Osteoblast (primary cell): Measurements from ENCODE around the gene VPS13D. TPM values are rescaled to one million over a fixed set of nuclear protein-coding genes. Genes with fewer than 3 reads are reported as not detected.

ENCODE experiments used
- DNase-seq: peaks from one replicate; pipeline ENCODE4 v3.0.0; 2011; ENCODE audit warnings: low spot score, mixed read lengths; ENCODE audit not compliant: insufficient read length; ENCODE audit errors: missing footprints
- H2AFZ ChIP-seq: 2 replicates; pipeline ENCODE4 v1.6.0; 2011; ENCODE audit warnings: mild to moderate bottlenecking, low read length
- H3K27ac ChIP-seq: 2 replicates; pipeline ENCODE4 v1.5.1; 2011; ENCODE audit warnings: mild to moderate bottlenecking, low read depth, low read length, moderate library complexity
- H3K27me3 ChIP-seq: 2 replicates; pipeline ENCODE4 v1.6.0; 2012; ENCODE audit warnings: mild to moderate bottlenecking, control low read depth, inconsistent platforms, low read length, moderate library complexity; ENCODE audit not compliant: insufficient read depth
- H3K36me3 ChIP-seq: 2 replicates; pipeline ENCODE4 v1.5.1; 2011; ENCODE audit warnings: mild to moderate bottlenecking, low read length, control low read depth, moderate library complexity; ENCODE audit not compliant: insufficient read depth
- H3K4me1 ChIP-seq: 2 replicates; pipeline ENCODE4 v1.5.1; 2011; ENCODE audit warnings: mild to moderate bottlenecking, low read length, control low read depth, moderate library complexity; ENCODE audit not compliant: insufficient read depth
- H3K4me2 ChIP-seq: 2 replicates; pipeline ENCODE4 v1.6.0; 2011; ENCODE audit warnings: mild to moderate bottlenecking, low read length; ENCODE audit not compliant: insufficient read depth
- H3K4me3 ChIP-seq: fragments of 200-600 bp; sonication (generic); 3 replicates; pipeline ENCODE4 v1.5.1; 2012; ENCODE audit warnings: mild to moderate bottlenecking, low read length, inconsistent platforms; ENCODE audit not compliant: insufficient read depth
- H3K79me2 ChIP-seq: 2 replicates; pipeline ENCODE4 v1.6.0; 2012; ENCODE audit warnings: mild to moderate bottlenecking, low read length, control low read depth, inconsistent platforms; ENCODE audit not compliant: insufficient read depth
- H3K9me3 ChIP-seq: 2 replicates; pipeline ENCODE4 v1.5.1; 2011; ENCODE audit warnings: low read depth, low read length, control low read depth
- H4K20me1 ChIP-seq: 2 replicates; pipeline ENCODE4 v1.6.0; 2012; ENCODE audit warnings: mild to moderate bottlenecking, low read length, control low read depth; ENCODE audit not compliant: insufficient read depth
- total RNA-seq: library from RNA; depleted of rRNA; stranded (reverse); fragments of >200 nt; gene quantifications from 2 replicates; pipeline ENCODE4 v1.2.3, GENCODE V29; 2012
- TF ChIP-seq, protein P1 (sequence below): IDR thresholded peaks from 2 replicates; pipeline ENCODE4 v1.5.1; 2011; ENCODE audit warnings: mild to moderate bottlenecking, low read depth, low read length, moderate library complexity; ENCODE audit errors: extremely low read depth

Gene VPS13D
- total RNA-seq, 1 donor = 48.5 TPM

DNA sequence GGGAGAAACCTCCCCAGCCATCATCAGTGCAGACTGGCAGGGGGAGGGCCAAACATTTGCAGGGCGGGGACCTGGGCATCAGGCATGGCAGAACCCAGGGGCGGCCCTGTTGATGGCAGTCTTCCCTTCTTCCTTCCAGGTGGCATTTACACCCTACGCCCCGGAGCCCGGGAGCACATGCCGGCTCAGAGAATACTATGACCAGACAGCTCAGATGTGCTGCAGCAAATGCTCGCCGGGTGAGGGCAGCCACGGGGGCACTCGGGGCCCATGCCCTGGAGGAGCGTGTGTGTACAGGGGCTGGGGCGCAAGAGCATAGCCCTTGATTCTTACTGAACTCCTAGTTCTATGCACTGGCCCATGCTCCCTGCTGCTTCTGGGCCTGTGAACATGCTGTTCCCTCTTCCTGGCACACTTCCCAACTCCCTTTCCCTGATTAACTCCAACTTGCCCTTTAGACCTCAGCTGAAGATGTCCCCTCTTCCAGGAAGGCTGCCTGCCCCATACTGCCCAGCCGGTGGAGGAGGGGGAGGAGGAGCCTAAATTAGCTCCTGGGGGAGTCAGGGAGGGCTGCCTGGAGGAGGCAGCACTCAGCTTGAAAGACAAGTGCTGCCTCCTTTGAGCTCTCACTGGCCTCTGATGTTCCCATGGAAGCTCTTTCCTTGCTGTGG, 41.0 kb upstream of the VPS13D start:
- Histone ChIP-seq H3K36me3 (peaks cover 5% of the 10 kb centered on the region), H3K27ac (no peak overlapping the region), H3K27me3 (no peaks in the 10 kb centered on the region), H4K20me1 (peaks cover 4% of the 10 kb centered on the region), H3K4me1 (peaks cover 20% of the 10 kb centered on the region), H3K4me3 (no peak overlapping the region), H3K79me2 (peaks cover 53% of the 10 kb centered on the region), H3K9me3 (no peaks in the 10 kb centered on the region), H3K4me2 (no peak overlapping the region), H2AFZ (no peak overlapping the region)
- TF ChIP-seq, protein P1, sequence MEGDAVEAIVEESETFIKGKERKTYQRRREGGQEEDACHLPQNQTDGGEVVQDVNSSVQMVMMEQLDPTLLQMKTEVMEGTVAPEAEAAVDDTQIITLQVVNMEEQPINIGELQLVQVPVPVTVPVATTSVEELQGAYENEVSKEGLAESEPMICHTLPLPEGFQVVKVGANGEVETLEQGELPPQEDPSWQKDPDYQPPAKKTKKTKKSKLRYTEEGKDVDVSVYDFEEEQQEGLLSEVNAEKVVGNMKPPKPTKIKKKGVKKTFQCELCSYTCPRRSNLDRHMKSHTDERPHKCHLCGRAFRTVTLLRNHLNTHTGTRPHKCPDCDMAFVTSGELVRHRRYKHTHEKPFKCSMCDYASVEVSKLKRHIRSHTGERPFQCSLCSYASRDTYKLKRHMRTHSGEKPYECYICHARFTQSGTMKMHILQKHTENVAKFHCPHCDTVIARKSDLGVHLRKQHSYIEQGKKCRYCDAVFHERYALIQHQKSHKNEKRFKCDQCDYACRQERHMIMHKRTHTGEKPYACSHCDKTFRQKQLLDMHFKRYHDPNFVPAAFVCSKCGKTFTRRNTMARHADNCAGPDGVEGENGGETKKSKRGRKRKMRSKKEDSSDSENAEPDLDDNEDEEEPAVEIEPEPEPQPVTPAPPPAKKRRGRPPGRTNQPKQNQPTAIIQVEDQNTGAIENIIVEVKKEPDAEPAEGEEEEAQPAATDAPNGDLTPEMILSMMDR = no peak
- DNase-seq = no peak

DNA sequence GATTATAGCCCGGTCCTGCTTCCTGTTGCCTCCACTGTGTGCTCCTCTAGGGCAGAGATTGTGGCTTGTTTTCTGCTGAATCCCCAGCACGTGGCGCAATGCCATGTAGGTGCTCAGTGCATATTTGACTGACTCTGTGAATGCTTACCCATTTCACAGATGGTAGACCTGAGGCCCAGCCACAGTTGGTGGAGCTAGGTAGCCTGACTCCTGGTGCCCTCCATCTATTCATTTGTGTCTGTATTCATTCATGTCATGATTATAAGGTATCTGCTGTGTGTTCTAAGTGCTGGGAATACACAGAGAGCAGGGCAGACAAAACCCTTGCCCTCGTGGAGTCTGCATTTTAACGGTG, 40.5 kb upstream of the VPS13D start:
- Histone ChIP-seq H3K4me3 (no peak overlapping the region), H3K79me2 (peaks cover 50% of the 10 kb centered on the region), H4K20me1 (peaks cover 4% of the 10 kb centered on the region), H2AFZ (no peak overlapping the region), H3K4me2 (no peak overlapping the region), H3K27ac (no peak overlapping the region), H3K36me3 (peaks cover 10% of the 10 kb centered on the region), H3K9me3 (no peaks in the 10 kb centered on the region), H3K27me3 (no peaks in the 10 kb centered on the region), H3K4me1 (peaks cover 15% of the 10 kb centered on the region)
- no peak for DNase-seq
- TF ChIP-seq, protein P1 = no peak

DNA sequence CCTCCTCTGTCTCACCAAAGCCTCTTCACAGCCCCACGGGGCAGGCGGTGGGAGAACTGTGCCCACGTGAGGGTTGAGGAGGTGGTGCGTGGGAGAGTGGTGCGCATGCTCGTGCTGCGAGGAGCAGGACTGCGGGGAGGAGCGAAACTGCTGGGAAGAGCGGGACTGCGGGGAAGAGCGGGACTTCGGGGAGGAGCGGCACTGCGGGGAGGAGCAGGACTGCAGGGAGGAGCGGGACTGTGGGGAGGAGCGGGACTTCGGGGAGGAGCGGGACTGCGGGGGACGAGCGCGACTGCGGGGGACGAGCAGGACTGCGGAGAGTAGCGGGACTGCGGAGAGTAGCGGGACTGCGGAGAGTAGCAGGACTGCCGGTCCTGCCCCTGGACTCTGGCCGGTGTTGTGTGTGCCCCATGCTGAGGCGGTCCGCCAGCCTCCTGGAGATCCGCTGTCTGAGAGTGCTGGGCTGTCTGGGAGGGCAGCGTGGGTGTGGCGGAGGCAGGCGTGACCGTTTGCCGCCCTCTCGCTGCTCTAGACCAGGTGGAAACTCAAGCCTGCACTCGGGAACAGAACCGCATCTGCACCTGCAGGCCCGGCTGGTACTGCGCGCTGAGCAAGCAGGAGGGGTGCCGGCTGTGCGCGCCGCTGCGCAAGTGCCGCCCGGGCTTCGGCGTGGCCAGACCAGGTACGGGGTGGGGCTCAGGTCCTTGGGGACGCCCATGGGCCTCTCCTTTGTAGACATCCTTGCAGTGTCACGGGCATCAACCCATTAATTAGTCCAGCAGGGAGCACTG, 38.4 kb upstream of the VPS13D start:
- Histone ChIP-seq H3K27me3 (no peaks in the 10 kb centered on the region), H3K36me3 (peaks cover 19% of the 10 kb centered on the region), H3K79me2 (peaks cover 29% of the 10 kb centered on the region), H2AFZ (no peak overlapping the region), H4K20me1 (peaks cover 4% of the 10 kb centered on the region), H3K4me3 (no peak overlapping the region), H3K4me2 (no peak overlapping the region), H3K27ac (no peak overlapping the region), H3K4me1 (peaks cover 1% of the 10 kb centered on the region), H3K9me3 (no peaks in the 10 kb centered on the region)
- DNase-seq = peak; percentile 73
- TF ChIP-seq, protein P1 = no peak

DNA sequence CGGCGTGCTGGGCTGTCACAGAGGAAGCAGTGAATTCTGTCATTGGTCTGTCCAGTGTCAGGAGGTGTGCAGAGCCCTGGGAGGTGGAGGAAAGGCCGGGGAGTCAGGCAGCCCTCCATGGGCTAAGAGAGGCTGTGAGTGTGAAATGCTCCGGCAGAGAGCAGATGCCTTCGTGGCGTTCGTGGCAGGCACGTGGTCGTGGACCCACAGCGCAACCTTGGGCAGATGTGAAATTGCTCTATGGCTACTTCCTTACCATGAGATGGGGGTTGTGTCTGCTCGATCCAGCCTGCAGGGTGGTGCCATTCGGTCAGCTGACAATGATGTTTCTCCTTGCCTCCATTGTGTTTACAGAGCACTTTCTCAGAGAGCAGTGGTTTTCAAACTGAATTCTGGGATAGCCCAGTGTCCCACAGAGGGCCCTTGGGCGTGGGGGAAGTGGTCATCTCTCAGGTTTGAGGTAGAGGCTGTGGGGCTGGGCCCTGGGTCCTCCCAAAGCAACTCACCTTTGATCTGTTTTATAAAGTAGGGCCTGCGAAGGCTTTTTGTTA, 35.1 kb upstream of the VPS13D start:
- Histone ChIP-seq H3K4me1 (no peaks in the 10 kb centered on the region), H3K79me2 (peaks cover 1% of the 10 kb centered on the region), H4K20me1 (no peaks in the 10 kb centered on the region), H3K9me3 (no peaks in the 10 kb centered on the region), H3K4me2 (no peak overlapping the region), H3K36me3 (peaks cover 22% of the 10 kb centered on the region), H3K27ac (no peak overlapping the region), H2AFZ (no peak overlapping the region), H3K27me3 (no peaks in the 10 kb centered on the region), H3K4me3 (no peak overlapping the region)
- DNase-seq = peak; percentile 39
- TF ChIP-seq, protein P1 = no peak
